Large intestine (tissue), 3 donors: ENCODE measurements around the gene TRIP4. TPM values are rescaled to one million over a fixed set of nuclear protein-coding genes. Genes with fewer than 3 reads are reported as not detected.
"Not testable (repeated sequence)": the region's sequence is repeated elsewhere in the genome, so short reads cannot be mapped to it uniquely, and the experiment has no call there.

Experiments
- DNase-seq, 2 donors: peaks; one replicate each; pipeline versions ENCODE4 v3.0.0 to v3.0.0-alpha.2; 2013
- H3K27ac ChIP-seq: one replicate; pipeline ENCODE4 v1.5.1; 2013; ENCODE audit warnings: low read length
- H3K27me3 ChIP-seq: 2 replicates; pipeline ENCODE4 v1.6.1; 2013; ENCODE audit warnings: low read length; ENCODE audit not compliant: control insufficient read depth, insufficient read depth
- H3K36me3 ChIP-seq: 2 replicates; pipeline ENCODE4 v1.6.1; 2013; ENCODE audit warnings: low read length; ENCODE audit not compliant: control insufficient read depth, insufficient read depth
- H3K4me1 ChIP-seq: one replicate; pipeline ENCODE4 v1.6.1; 2013; ENCODE audit warnings: low read length; ENCODE audit not compliant: control insufficient read depth, insufficient read depth
- H3K4me3 ChIP-seq: one replicate; pipeline ENCODE4 v1.5.1; 2013; ENCODE audit warnings: low read length
- H3K9me3 ChIP-seq: one replicate; pipeline ENCODE4 v1.6.1; 2013; ENCODE audit warnings: mild to moderate bottlenecking, low read depth, low read length, moderate library complexity; ENCODE audit not compliant: control insufficient read depth
- WGBS: methylation state at CpG from one replicate; pipeline ENCODE4 v1.1.5; 2013; ENCODE audit warnings: low lambda C conversion rate; ENCODE audit not compliant: insufficient coverage; 5-methylcytosine and 5-hydroxymethylcytosine counted together
- polyA plus RNA-seq: library from polyadenylated mRNA; unstranded; fragments of 120-200 nt; gene quantifications from one replicate; pipeline ENCODE4 v1.2.1, GENCODE V29; 2013

The TRIP4 gene
- polyA plus RNA-seq, 1 donor: 25.7 TPM

DNA sequence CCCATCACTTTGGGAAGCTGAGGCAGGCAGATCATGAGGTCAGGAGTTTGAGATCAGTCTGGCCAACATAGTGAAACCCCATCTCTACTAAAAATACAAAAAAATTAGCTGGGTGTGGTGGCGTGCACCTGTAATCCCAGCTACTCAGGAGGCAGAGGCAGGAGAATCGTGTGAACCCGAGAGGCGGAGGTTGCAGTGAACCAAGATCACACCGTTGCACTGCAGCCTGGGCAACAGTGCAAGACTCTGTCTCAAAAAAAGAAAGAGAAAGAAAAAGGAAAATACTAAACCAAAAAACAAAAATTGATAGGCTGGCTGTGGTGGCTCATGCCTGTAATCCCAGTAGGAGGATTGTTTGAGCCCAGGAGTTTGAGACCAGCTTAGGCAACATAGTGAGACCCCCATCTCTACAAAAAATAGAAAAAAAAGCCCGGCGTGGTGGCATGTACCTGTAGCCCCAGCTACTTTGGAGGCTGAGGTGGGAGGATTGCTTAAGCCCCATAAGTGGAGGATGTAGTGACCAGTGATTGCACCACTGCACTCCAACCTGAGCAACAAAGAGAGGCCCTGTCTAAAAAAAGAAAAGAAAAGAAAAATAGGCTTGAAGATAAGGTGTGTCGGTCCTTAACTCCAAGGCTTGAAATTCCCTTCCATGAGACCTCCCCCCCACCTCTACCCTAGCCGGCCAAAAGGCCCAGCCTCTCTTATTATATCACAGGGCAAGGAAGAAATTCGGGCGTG lies 7.3 kb upstream of the TRIP4 start:
- not testable (repeated sequence) for H3K9me3 ChIP-seq, DNase-seq, H3K27me3 ChIP-seq, H3K36me3 ChIP-seq, H3K4me1 ChIP-seq, H3K27ac ChIP-seq
- WGBS: no CpG with 5 or more reads among the region's 11 CpGs
- H3K4me3 ChIP-seq: peak overlapping the region; percentile 78

DNA sequence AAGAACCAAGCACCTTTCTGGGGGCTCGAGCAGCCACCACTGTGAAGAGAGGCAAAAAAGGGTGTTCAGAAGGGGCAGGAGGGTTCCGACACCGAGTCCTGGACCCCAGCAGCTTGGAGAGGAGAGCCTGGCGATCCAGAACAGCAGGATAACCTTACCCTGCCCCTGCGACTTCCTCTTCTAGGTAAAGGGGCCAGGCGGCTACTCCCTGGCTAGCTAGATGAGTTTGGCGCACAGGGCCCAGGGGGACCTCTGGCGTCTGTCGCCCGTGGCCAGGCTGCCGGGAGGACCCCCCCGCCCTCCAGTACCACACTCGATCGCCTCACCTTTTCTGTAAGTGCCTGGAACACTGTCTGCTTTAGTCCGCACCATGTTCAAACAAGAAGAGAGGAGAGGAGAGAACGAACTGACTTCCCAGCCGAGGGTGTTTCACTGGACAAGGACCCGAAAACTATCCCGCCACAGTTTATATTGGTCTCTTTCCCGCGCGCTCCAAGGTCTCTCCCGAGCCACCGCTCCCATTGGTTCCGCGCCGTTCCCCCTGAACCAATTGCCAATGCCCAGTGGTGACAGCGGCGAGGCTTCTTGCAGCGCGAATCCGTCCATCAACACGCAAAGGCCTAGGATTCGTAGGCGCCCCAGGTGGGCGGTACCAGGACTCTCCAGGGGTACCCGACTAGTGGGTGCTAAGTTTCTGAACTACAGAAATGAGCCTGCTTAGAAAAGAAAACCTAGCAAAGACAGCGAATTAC lies 6.5 kb upstream of the TRIP4 start, which contains the start of gene PCLAF:
Gene PCLAF (minus strand): TSS at position 442 of the 752 bp plus-strand sequence. CDS start 70 bp downstream, at position 372.
- Histone ChIP-seq H3K9me3 (no peaks in the 10 kb centered on the region), H3K27ac (no peak within 1 kb of the TSS), H3K4me1 (peaks cover 2% of the 10 kb centered on the region), H3K27me3 (no peaks in the 10 kb centered on the region), H3K36me3 (no peaks in the 10 kb centered on the region), H3K4me3 (peak within 1 kb of the TSS; percentile 78)
- DNase-seq: peak; percentile 87 to 92
- WGBS: no CpG with 5 or more reads among the region's 38 CpGs

DNA sequence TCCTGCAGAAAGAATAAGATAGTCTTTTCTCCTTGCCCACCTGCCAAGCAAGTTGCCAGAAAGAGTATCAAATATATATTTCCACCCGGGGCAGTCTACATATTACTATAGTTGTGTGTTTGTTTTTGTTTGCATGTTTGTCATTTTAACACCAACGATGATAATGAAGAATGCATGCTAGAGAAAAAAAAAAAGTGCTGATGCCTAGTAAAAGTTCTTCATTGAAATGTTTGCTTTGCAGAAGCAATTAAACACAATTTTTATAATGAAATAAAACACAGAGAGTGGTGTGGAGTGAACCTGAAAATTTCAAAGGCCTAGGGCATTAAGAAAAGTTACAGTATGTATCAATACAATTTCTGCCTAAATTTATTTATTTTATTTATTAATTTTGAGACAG lies 3.9 kb upstream of the TRIP4 start:
- H3K27me3 ChIP-seq: no peaks in the 10 kb centered on the region
- 81% methylated on average over 2 of the region's 2 CpGs for WGBS
- H3K4me3 ChIP-seq: no peak overlapping the region
- no peaks in the 10 kb centered on the region for H3K9me3 ChIP-seq
- H3K36me3 ChIP-seq: no peaks in the 10 kb centered on the region
- DNase-seq: no peak
- H3K27ac ChIP-seq: no peak overlapping the region
- H3K4me1 ChIP-seq: peaks cover 2% of the 10 kb centered on the region

DNA sequence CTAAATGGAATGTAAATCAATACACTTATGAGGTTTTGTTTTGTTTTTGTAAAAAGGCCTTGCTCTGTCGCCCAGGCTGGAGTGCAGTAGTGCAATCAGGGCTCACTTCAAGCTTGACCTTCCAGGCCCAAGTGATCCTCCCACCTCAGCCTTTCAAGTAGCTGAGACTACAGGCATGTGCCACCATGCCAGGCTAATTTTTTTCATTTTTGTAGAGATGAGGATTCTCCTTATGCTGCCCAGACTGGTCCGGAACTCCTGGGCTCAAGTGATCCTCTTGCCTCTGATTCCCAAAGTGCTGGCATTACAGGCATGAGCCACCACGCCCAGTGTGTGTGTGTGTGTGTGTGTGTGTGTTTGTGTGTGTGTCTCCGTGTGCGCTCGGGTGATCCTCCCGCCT lies 1.3 kb upstream of the TRIP4 start:
- Histone ChIP-seq H3K4me1 (no peaks in the 10 kb centered on the region), H3K27ac (no peak overlapping the region), H3K4me3 (no peak overlapping the region), H3K27me3 (no peaks in the 10 kb centered on the region), H3K9me3 (no peaks in the 10 kb centered on the region), H3K36me3 (no peaks in the 10 kb centered on the region)
- DNase-seq: no peak
- WGBS: no CpG with 5 or more reads among the region's 7 CpGs

DNA sequence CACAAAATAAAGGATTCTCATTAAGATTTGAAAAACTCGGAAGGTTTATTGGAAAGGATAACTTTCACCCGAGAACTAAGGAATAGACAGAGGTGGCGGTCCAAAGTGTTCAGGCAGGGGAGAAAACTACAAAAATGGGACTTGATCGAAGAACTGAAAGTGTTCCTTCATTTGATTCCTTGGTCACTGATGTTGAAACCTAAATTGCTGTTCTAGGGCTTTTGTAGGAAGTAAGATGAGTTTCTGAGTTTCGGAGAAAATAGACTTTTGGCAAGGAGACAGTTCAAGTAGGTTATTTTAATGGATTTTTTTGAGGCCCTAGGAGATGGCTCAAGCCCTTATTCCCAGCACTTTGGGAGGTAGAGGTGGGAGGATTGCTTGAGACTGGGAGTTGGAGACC lies 1.4 kb downstream of the TRIP4 start:
- H3K4me3 ChIP-seq: no peak overlapping the region
- no peaks in the 10 kb centered on the region for H3K27me3 ChIP-seq
- DNase-seq: no peak
- peaks cover 4% of the 10 kb centered on the region for H3K36me3 ChIP-seq
- no peaks in the 10 kb centered on the region for H3K9me3 ChIP-seq
- 96% methylated on average over 4 of the region's 5 CpGs for WGBS
- H3K4me1 ChIP-seq: no peaks in the 10 kb centered on the region
- H3K27ac ChIP-seq: no peak overlapping the region

DNA sequence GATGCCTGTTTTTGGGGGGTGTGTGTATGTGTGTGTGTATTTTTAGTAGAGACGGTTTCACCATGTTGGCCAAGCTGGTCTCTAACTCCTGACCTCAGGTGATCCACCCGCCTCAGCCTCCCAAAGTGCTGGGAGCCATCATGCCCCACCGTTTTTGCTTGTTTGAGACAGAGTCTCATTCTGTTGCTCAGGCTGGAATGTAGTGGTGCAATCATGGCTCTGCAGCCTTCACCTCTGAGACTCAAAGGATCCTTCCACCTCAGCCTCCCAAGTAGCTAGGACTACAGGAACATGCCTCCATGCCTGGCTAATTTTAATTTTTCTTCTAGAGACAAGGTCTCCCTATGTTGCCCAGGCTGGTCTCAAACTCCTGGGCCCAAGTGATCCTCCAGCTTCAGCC lies 4.8 kb downstream of the TRIP4 start:
- WGBS: no CpG with 5 or more reads among the region's 3 CpGs

DNA sequence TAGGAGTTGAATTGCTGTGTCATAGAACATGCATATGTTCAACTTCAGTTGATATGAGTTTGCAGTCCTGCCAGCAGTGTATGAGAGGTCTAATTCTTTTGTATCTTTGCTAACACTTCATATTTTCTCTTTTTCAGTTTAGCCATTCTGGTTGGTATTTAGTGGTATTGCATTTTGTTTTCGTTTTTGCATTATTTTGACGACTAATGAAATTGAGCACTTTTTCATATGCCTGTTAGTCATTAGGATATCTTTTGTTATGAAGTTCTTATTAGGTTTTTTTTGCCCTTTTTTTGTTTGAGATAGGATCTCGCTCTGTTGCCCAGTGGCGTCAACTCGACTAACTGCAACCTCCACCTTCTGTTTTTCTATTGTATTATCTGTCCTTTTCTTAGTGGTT lies 9.2 kb downstream of the TRIP4 start:
- 95% methylated on average over 5 of the region's 5 CpGs for WGBS
- Histone ChIP-seq H3K9me3 (no peaks in the 10 kb centered on the region), H3K36me3 (peaks cover 55% of the 10 kb centered on the region), H3K27ac (no peak overlapping the region), H3K4me1 (no peaks in the 10 kb centered on the region), H3K4me3 (no peak overlapping the region), H3K27me3 (no peaks in the 10 kb centered on the region)
- DNase-seq: no peak

More for the DNA sequence above, 4.8 kb downstream of the TRIP4 start:
- DNase-seq, H3K27ac ChIP-seq, H3K4me1 ChIP-seq, H3K4me3 ChIP-seq, H3K27me3 ChIP-seq, H3K9me3 ChIP-seq: not testable (repeated sequence)
- H3K36me3 ChIP-seq: peaks cover 24% of the 10 kb centered on the region

DNA sequence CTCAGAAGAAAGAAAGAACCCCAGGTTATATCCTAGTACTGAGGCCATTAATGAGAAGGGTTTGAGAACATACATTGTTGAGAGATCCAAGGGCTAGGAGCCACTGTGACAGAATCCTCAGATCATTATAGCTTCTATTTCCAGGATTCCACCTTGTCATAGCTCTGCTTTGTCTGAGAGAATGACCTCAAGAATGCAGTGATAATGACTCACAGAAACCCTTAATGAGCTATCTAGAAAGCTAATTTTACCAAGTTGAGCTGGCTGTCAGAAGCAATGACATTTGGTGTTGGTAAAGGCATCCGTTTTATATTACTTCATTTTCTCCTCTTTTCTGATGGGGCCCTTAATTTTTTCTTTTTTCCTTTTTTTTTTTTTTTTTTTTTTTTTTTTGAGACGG lies 10.9 kb downstream of the TRIP4 start:
- Histone ChIP-seq H3K4me3 (no peak overlapping the region), H3K36me3 (peaks cover 58% of the 10 kb centered on the region), H3K27me3 (no peaks in the 10 kb centered on the region), H3K9me3 (no peaks in the 10 kb centered on the region), H3K27ac (no peak overlapping the region), H3K4me1 (no peaks in the 10 kb centered on the region)
- DNase-seq: no peak
- WGBS: 86% methylated on average over 1 of the region's 2 CpGs

DNA sequence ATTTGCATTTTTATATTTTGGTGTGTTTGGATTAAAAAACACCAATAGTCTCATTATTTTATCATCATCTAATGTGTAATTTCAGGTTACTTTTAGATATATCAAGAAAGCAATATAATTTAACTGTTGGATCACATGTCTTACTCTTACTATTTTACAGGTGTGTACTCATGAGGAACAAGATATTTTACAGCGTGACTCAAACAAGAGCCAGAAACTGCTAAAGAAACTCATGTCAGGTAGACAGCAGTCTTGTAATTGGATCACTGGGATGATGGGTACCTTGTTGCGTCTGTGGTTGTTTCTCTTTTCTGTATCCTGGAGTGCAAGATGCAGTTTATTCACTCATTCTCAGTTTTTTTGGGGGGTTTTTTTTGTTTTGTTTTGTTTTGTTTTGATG lies 12.9 kb downstream of the TRIP4 start:
- H3K9me3 ChIP-seq: no peaks in the 10 kb centered on the region
- 100% methylated on average over 2 of the region's 2 CpGs for WGBS
- no peak overlapping the region for H3K4me3 ChIP-seq
- no peak overlapping the region for H3K27ac ChIP-seq
- no peaks in the 10 kb centered on the region for H3K4me1 ChIP-seq
- DNase-seq: no peak
- H3K36me3 ChIP-seq: peaks cover 58% of the 10 kb centered on the region
- H3K27me3 ChIP-seq: no peaks in the 10 kb centered on the region

DNA sequence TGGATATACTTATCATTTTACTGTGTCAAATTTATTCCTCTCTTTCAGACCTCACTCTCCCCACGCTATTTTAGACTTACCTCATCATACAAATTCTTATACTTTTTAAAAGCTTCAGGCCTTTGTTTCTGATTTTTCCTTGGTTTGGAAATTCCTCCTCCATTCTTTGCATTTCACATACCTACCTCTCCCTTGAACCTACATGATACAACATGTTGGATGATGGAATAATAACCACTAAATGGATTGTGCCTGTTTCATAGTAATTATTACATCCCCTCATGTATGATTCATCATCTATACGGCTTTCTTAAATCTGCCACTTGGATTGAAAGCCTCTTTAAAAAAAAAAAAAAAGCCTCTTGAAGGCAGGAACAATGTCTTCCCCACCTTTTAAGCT lies 24.6 kb downstream of the TRIP4 start:
- no peaks in the 10 kb centered on the region for H3K4me1 ChIP-seq
- peaks cover 55% of the 10 kb centered on the region for H3K36me3 ChIP-seq
- no peak overlapping the region for H3K27ac ChIP-seq
- H3K9me3 ChIP-seq: no peaks in the 10 kb centered on the region
- H3K27me3 ChIP-seq: no peaks in the 10 kb centered on the region
- WGBS: 100% methylated on average over 1 of the region's 2 CpGs
- no peak for DNase-seq
- no peak overlapping the region for H3K4me3 ChIP-seq
